Fibroblast of pulmonary artery (primary cell): ENCODE data around the gene ZNF844.

ENCODE experiments used
- DNase-seq: peaks from one replicate; pipeline ENCODE4 v3.0.0-alpha.2; 2010; ENCODE audit warnings: low read depth
- H3K4me3 ChIP-seq: replicated peaks from 2 replicates; pipeline ENCODE4 v1.5.1; 2011; ENCODE audit warnings: low read depth, mild to moderate bottlenecking, control low read depth, low read length, moderate library complexity
- TF ChIP-seq, protein P1 (sequence below): IDR thresholded peaks from 2 replicates; pipeline ENCODE4 v1.5.1; 2011; ENCODE audit warnings: mild to moderate bottlenecking, control low read depth, low read length, inconsistent platforms; ENCODE audit errors: missing control alignments

Gene ZNF844

DNA sequence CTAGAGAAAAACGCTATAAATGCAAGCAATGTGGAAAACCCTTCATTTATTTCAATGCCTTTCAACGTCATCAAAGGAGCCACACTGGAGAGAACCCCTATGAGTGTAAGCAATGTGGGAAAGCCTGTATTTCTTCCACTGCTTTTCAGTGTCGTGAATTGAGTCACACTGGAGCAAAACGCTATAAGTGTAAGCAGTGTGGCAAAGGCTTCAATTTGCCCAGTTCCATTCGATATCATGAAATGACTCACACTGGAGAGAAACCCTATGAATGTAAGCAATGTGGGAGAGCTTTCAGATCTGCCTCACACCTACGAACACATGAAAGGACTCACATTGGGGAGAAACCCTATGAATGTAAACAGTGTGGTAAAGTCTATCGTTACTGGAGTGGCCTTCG is 48.2 kb downstream of the ZNF844 start:
- no peak overlapping the region for H3K4me3 ChIP-seq
- no peak for DNase-seq
- TF ChIP-seq, protein P1, sequence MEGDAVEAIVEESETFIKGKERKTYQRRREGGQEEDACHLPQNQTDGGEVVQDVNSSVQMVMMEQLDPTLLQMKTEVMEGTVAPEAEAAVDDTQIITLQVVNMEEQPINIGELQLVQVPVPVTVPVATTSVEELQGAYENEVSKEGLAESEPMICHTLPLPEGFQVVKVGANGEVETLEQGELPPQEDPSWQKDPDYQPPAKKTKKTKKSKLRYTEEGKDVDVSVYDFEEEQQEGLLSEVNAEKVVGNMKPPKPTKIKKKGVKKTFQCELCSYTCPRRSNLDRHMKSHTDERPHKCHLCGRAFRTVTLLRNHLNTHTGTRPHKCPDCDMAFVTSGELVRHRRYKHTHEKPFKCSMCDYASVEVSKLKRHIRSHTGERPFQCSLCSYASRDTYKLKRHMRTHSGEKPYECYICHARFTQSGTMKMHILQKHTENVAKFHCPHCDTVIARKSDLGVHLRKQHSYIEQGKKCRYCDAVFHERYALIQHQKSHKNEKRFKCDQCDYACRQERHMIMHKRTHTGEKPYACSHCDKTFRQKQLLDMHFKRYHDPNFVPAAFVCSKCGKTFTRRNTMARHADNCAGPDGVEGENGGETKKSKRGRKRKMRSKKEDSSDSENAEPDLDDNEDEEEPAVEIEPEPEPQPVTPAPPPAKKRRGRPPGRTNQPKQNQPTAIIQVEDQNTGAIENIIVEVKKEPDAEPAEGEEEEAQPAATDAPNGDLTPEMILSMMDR: no peak

DNA sequence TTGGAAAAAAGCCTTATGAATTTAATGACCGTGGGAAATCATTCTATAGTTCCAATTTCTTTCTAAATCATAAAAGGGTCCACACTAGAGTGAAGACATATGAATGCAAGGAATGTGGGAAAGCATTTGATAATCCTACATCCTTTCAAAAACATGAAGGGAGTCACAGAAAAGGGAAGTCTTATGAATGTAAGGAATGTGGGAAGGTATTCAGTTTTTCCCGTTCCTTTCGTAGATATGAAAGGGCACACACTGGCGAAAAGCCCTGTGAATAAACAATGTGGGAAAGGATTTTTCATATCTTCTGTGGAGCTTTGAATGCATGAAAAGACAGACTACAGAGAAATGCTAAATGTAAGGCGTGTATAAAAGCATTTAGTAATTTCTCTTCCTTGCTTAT is 48.6 kb downstream of the ZNF844 start:
- TF ChIP-seq, protein P1: no peak
- no peak overlapping the region for H3K4me3 ChIP-seq
- DNase-seq: no peak

DNA sequence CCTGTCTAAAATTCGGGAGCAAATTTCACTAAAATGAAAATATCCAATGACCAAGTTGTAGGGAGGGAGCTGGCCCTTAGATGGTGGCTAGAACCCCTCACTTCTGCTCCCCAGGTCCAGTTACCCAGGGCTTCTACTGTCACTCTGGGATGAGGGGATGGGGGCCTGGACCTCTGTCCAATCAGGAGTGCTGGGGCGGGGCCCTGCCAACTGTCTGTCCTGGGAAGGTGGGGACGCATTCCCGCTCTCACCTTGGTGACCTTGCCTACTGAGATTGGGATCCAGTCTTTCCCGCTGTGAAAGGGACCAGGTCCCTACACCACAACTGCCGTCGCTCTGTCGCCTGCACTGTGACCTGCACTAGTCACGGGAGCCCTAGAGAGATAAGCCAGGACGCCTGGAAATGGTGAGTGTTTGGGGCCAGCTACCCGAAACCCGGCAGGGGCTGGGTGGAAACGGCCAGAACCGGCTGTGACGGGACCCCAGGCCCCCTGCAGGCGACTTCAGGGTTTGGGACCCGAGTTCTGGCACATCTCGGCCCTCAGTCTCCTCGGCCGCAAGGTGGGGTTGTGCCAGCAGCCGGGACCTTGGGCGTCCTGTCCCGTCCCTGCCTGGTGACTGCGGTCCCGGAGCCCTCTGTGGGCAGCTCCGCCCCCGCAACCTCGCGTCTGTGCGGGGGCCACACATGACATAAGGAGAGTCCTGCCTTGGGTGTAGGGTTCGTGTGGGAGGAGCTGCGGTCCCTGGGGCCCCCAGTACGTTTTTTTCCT is 52.9 kb downstream of the ZNF844 start:
- H3K4me3 ChIP-seq: no peak overlapping the region
- no peak for DNase-seq
- TF ChIP-seq, protein P1: no peak

DNA sequence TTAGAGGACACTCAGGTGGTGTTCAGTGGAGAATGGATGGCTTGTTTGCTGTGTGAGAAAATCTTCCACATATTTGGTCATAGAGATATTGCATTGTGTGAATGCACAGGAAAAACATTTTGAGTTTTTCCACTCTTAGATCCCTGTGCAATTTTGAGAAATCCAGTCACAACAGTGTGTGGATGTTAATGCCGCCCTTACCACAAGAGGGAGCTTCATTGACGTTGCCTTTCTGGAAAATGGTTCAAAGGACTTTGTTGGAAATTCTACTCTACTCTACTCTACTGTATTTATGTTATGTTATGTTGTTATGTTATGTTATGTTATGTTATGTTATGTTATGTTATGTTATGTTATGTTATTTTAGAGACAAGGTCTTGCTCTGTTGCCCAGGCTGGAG is 62.2 kb downstream of the ZNF844 start:
- peak; percentile 30 for DNase-seq
- H3K4me3 ChIP-seq: no peak overlapping the region
- TF ChIP-seq, protein P1: peak; percentile 42
